GM18858 (cell line): ENCODE measurements around the gene CDHR1.
"Not testable (repeated sequence)": the region's sequence is repeated elsewhere in the genome, so short reads cannot be mapped to it uniquely, and the experiment has no call there.

Experiments used
- ATAC-seq: cut with Tn5 transposase; IDR thresholded peaks from one replicate; pipeline ENCODE4 v1.9.1; 2021; ENCODE audit not compliant: unreplicated experiment

Gene CDHR1

DNA sequence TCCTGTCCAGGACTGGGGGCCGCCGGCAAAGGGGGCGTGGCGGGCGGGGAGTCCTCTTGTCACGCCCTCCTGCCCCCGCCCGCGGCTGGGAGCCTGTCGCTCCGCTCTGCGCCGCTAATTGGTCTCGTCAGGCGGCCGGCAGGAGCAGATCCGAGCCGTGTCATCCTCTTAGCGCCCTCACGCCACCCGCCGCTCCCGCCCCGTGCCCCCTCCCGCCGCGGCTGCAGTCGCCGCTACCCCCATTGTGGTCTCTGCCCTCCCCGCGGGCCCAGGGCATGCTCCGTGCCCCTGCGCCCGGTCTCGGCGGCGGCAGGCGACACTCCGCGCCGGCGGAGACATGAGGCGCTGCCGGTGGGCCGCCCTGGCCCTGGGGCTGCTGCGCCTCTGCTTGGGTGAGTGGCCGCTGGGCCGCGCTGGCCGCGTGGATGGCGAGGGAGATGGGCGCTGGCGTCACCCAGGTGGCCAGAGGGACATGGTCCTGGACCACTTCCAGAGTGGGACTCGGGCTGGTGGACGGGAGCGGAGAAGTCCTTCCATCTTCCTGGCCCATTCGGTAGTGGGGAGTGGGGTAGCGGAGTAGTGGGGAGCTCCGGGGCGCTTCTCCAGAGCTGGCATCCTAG lies at the start of gene CDHR1:
Gene CDHR1 (plus strand): TSS at position 114 of the 620 bp plus-strand sequence. CDS start 224 bp downstream, at position 338.
- no peak for ATAC-seq

DNA sequence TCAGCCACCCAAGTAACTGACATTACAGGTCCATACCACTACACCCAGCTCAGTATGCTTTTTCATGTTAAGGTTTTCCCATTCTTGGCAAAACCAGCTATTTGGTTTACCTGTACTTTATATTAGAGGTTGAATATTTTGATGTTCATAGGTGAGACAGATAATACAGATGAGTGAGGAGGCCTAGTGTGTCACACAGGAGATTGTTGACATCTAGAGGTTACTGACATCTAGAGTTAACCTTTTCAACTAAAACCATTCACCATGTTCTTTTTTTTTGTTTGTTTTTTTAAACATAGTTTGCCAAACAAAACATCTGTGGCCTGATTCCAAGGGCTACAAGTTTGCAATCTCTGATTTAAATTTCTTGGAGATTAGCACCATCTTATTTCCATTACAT lies 47.0 kb upstream of the CDHR1 start:
- ATAC-seq: no peak

GRCh38 chr10:84148006-84148597 lies 46.2 kb upstream of the CDHR1 start:
- ATAC-seq: peak; percentile 43

DNA sequence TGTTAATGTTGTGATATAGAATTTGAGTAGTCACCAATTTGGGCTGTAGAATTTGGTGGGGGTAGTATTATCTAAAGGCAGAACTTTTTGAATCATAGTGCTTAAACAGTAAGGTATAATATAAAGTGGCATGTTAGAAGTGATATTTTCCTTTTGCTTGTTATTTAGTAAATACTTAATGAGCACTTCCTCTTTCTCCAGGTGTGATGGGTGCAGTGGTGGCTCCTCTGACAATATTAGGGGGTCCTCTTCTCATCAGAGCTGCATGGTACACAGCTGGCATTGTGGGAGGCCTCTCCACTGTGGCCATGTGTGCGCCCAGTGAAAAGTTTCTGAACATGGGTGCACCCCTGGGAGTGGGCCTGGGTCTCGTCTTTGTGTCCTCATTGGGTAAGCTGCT lies 44.5 kb upstream of the CDHR1 start:
- no peak for ATAC-seq

DNA sequence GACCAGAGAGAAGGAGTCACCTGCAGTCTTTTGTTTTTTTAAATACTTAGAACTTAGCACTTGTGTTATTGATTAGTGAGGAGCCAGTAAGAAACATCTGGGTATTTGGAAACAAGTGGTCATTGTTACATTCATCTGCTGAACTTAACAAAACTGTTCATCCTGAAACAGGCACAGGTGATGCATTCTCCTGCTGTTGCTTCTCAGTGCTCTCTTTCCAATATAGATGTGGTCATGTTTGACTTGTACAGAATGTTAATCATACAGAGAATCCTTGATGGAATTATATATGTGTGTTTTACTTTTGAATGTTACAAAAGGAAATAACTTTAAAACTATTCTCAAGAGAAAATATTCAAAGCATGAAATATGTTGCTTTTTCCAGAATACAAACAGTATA lies 41.6 kb upstream of the CDHR1 start:
- no peak for ATAC-seq

DNA sequence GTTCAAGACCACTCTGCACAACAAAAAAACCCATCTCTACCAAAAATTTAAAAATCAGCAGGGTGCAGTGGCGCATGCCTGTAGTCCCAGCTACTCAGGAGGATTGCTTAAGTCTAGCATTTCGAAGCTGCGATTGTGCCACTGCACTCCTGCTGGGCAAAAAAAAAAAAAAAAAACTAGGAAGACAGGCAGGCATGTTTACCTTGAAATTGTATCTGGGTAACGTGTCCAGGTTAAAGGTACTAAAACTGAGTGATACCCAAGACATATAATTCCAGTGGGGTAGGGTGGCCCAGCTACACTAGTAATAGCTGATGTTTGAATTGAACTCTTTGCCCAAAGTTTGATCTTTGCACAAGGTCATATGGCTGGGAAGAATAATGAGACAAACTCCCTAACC lies 38.8 kb upstream of the CDHR1 start:
- no peak for ATAC-seq

DNA sequence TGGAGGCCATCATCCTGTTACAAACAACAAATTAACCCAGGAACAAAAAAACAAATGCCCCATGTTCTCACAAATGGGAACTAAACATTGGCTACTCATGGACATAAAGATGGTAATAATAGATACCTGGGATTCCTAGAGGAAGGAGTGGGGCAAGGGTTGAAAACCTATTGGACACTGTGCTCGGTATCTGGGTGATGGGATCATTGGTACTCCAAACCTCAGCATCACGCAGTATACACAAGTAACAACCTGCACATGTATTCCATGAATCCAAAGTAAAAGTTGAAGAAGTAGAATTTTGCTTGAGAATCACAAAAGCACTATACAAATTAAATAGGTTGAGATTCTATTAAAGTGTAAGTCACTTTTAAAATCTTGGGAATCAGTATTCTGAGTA lies 38.3 kb upstream of the CDHR1 start:
- no peak for ATAC-seq

DNA sequence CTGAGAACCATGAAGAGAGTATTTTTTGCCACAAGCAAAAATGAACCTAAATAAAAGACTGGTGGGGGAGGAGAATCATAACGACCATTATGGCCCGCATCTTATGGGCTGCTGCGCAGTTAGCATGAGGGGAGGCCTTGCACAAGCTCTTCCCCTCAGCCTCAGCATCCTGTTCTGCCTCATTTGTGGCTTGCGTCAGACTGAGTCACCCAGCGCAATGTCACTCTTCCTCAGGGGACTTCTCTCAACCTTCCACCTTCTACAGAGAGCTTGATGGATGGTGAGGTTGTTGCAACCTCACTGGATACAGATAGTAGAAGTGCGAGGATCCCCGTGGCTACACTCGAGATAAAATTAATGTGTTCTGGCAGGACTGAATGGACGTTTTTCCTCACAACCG lies 37.6 kb upstream of the CDHR1 start:
- ATAC-seq: no peak

DNA sequence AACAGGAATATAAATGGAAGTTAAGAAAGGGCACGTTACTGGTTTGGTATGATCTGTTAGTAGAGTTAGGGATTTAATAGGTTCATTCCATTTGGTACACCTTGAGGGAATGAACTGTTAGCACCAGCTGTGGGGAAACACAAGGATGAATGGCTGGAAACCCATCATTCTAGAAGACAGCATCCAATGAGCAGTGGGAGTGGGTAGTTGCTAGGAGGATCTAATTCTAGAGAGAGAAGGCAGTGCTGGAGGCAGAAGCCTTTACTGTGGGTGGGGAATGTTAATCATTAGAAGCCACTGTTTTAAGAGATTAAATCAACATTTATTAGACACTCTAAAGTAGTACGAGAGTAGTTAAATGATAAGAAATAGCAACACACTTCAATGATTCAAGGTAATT lies 36.3 kb upstream of the CDHR1 start:
- ATAC-seq: no peak

- ATAC-seq: no peak
Measured at GRCh38 chr10:84158550-84158949, 35.8 kb upstream of the CDHR1 start.

DNA sequence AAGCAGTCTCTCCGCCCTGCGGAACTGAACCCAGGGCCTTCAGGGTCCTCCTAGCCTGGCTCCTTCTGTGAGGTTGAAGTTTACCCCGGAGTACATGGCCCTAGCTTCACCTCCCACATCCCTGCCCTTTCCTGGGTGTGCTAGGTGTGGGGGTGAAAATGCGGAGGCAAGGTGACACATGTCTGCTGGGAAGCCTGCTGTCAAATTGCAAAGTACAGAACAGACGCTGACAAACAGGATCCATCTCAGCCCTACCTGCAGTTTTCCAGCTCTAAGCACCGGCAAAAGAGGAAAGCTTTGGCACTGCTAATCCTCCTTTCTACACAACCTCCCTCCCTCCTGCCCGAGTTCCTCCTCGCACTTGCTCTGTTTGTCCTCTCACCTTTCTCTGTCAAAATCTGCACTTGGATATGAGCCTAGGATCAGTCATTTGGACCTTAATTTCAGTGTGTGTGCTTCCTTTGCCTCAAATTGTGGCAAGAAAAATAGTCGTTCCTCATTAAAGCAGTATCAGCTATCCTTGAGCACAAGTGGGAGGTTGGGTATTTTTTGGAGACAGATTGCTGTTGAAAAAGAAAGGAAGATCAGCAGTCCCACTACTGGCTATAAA lies 35.2 kb upstream of the CDHR1 start:
- no peak for ATAC-seq

DNA sequence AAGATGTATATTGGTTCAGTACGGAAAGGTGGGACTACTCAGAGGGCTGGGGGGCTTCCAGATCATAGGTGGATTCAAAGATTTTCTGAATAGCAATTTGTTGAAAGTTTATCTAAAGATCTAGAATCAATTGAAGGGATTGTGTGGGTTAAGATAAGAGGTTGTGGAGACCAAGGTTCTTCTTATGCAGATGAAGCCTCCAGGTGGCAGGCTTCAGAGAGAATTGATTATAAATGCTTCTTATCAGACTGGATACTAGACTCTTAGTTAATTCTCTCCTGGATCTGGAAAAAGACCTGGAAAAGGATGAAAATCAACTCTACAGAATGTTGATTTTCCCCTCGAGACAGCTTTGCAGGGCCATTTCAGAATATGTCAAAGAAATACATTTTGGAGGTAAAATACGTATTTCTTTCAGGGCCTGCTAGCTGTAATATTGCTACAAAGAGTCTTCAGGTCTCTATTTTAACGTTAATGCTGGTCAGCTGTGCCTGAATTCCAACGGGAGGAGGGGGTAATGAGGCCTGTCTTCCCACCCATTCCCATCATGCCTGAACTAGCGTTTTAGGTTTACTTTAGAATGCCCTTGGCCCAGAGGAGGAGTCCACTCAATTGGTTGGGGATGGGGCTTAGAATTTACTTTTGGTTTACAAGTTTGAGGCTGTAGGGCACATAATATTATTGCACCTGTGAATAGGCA lies 33.5 kb upstream of the CDHR1 start:
- no peak for ATAC-seq

DNA sequence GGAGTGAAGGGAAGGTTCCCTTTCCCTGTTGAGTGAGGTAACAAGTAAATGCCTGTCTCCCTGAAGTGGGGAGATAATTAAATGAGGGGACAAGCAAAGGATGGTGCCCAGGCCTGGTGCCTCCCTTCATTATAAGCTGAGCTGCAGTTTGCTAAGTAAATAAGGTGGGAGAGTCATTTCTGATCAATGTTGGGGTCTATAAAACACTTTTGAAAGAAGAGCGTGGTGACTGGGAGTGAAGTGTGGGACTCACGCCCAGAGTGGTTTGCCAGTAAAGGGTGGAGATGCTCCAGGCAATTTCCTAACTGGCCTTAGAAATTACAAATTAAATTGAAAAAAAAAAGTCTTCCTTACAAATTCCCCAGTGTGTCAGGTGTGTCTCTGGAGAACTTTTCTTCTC lies 30.3 kb upstream of the CDHR1 start:
- ATAC-seq: no peak

DNA sequence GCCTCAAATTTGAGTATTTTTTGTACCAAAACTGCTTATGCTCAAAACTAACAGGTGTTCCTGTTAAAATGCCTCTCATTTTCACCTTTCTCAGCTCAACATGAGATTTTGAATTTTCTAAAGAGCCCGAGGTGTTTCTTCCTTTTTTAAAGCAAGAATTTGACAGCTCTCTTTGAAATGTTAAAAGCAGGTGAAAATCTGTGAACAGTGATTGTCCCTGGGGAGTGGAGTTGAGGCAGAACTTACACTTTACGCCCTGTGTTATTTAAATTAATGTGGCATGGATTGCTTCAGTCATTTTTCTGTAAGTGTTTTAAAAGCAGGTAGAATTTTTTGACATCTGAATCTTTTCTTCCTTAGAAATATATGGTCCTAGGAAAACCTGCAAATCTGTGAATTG lies 29.9 kb upstream of the CDHR1 start:
- no peak for ATAC-seq

DNA sequence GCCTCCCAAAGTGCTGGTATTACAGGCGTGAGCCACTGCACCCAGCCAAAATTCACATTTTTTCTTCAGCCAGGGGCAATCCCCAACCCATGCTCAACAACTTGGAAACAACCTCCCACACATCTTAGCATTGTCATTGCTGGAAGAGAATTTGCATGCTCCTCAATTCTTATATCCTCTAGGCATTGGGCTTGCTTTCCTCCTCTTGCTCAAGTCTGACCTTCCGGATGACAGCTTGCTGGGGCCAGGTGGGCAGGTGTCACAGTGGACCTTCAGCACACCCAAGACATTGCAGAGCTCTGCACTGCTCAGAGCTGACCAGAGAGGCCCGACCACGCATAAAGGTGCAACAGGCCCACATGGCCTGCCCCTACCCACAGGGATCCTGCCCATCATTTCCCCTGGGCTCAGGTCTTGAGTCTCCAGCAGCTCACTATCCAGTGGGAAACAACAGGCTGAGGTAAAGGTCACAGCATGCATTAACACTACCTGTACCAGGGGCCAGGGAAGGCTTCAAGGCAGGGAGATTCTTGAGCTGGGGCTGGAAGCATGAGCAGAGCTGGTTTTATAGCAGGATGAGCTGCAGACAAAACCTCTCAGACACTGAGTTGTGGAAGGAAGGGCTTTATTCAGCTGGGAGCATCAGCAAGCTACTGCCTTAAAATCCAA lies 27.6 kb upstream of the CDHR1 start:
- peak; percentile 41 for ATAC-seq

- peak; percentile 2 for ATAC-seq
Measured at GRCh38 chr10:84167289-84167653, 27.1 kb upstream of the CDHR1 start.

- not testable (repeated sequence) for ATAC-seq
Measured at GRCh38 chr10:84168382-84168781, 26.0 kb upstream of the CDHR1 start.

GRCh38 chr10:84171237-84171636 lies 23.1 kb upstream of the CDHR1 start:
- not testable (repeated sequence) for ATAC-seq

DNA sequence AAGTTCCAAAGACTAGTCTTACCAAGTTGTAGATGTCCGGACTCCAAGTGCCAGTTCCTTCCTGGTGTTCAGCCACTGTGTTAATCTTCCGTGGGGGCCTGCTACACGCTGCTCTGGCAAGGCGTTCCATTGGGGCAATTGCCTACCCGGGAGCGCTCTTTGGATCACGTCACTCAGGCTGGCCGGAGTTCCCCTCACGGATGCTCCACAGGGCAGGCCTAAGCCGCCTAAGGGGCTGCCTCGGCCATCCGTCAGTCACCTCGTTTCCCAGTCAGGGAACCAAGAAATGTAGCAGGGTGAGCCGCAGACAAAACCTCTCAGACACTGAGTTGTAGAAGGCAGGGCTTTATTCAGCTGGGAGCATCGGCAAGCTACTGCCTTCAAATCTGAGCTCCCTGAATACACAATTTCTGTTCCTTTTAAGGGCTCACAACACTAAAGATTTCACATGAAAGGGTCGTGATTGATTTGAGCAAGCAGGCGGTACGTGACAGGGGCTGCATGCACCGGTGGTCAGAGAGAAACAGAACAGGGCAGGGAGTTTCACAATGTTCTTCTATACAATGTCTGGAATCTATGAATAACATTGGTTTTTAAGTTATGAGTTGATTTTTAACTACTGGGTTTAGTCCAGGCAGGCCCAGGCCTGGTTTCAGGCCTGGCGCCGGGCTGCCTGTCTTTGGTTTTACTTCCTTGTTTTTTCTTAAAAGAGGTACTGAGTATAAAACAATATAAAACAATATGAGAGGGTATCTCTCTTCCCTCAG lies 22.5 kb upstream of the CDHR1 start:
- ATAC-seq: peak; percentile 28

DNA sequence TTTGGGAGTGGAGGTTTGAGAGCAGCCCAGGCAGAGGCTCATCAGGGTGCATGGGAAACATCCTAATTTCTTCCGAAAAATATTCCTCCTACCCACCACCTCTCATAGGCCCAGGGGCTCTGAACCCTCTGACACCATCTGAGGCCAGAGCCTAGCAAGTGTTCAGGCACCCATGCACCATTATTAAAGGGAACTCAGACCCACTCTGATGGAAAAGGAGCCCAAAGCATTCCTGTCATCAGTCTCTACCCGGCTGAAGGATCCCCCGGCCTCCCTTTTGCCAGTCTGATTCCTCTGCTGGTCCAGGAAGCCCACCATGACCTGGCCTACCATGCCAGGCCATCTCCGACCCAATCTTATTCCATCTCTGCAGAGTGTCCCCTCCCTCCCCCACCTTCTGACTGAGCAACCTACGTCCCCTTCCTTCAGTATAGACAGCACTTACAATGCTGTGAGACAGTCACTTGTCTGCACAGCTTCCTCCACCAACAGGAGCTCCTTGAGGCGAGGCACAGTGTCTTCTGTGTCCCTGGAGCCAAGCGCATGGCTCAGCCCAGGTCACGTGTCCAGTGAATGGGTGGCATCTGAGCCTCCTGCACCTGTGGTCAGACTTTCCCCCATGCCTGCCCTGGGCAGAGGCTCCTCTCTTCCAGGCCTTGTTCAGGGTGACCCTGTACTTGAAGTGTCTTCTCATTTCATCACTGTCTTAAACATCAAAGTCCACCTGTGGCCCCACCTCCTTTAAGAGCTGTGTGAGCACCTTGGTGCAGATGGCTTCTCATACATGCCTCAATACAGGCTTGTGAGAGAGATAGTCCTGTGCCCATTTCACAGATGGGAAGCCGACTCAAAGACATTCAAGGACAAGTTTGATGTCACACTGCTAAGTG lies 21.6 kb upstream of the CDHR1 start:
- ATAC-seq: peak; percentile 31
